Suppressor macrophage (primary cell): ENCODE measurements around the gene HIPK3.

Experiments
- DNase-seq, 4 experiments: peaks; one replicate each; pipeline ENCODE4 v3.0.0-alpha.2; 2020 to 2022

The HIPK3 gene

GRCh38 chr11:33307984-33308383, 50.8 kb downstream of the HIPK3 start:
- no peak for DNase-seq

GRCh38 chr11:33309118-33309517, 51.9 kb downstream of the HIPK3 start:
- DNase-seq, result no peak

GRCh38 chr11:33310720-33311500, 53.7 kb downstream of the HIPK3 start:
- no peak for DNase-seq

- no peak for DNase-seq
Observed at GRCh38 chr11:33311680-33312079, 54.5 kb downstream of the HIPK3 start.

- no peak for DNase-seq
Observed at GRCh38 chr11:33315822-33316221, 58.6 kb downstream of the HIPK3 start.

- DNase-seq, result peak in 2 of 4 experiments; percentile 34 to 48
Observed at GRCh38 chr11:33317662-33318061, 60.5 kb downstream of the HIPK3 start.

GRCh38 chr11:33320016-33320813, 63.0 kb downstream of the HIPK3 start:
- no peak for DNase-seq

- peak in 1 of 4 experiments; percentile 15 for DNase-seq
Observed at GRCh38 chr11:33320814-33321330, 63.7 kb downstream of the HIPK3 start.

GRCh38 chr11:33321422-33321821, 64.2 kb downstream of the HIPK3 start:
- DNase-seq, result peak in 1 of 4 experiments; percentile 21

- peak in 2 of 4 experiments; percentile 23 to 26 for DNase-seq
Observed at GRCh38 chr11:33323421-33323820, 66.2 kb downstream of the HIPK3 start.

GRCh38 chr11:33324302-33324985, 67.3 kb downstream of the HIPK3 start:
- peak in 3 of 4 experiments; percentile 20 to 52 (median 46) for DNase-seq

- peak in 1 of 4 experiments; percentile 27 for DNase-seq
Observed at GRCh38 chr11:33325451-33325850, 68.3 kb downstream of the HIPK3 start.

- DNase-seq, result peak; percentile 57 to 78 (median 72)
Observed at GRCh38 chr11:33329705-33330329, 72.6 kb downstream of the HIPK3 start.

- peak; percentile 21 to 65 (median 44) for DNase-seq
Observed at GRCh38 chr11:33333816-33334215, 76.6 kb downstream of the HIPK3 start.

- no peak for DNase-seq
Observed at GRCh38 chr11:33334627-33335026, 77.4 kb downstream of the HIPK3 start.

GRCh38 chr11:33339247-33339646, 82.1 kb downstream of the HIPK3 start:
- no peak for DNase-seq

GRCh38 chr11:33344611-33345010, 87.4 kb downstream of the HIPK3 start:
- no peak for DNase-seq

GRCh38 chr11:33347490-33348125, 90.4 kb downstream of the HIPK3 start:
- no peak for DNase-seq

GRCh38 chr11:33350287-33350686, 93.1 kb downstream of the HIPK3 start:
- no peak for DNase-seq

- peak; percentile 43 to 69 (median 51) for DNase-seq
Observed at GRCh38 chr11:33358150-33358831, 101.1 kb downstream of the HIPK3 start.

- DNase-seq, result no peak
Observed at GRCh38 chr11:33360642-33361041, 103.5 kb downstream of the HIPK3 start.
